DND-41 (cell line): ENCODE results near the gene RNF130.

ENCODE experiments used
- CTCF ChIP-seq: IDR thresholded peaks from 2 replicates; pipeline ENCODE4 v1.5.1; 2012; ENCODE audit warnings: borderline replicate concordance, low read length, moderate library complexity, mild to moderate bottlenecking; ENCODE audit not compliant: poor library complexity, severe bottlenecking; ENCODE audit errors: extremely low read depth
- EZH2 ChIP-seq: IDR thresholded peaks from 3 replicates; pipeline ENCODE4 v1.6.1; 2012; ENCODE audit warnings: borderline replicate concordance, low read depth, mild to moderate bottlenecking, moderate library complexity, low read length, inconsistent platforms; ENCODE audit not compliant: severe bottlenecking

GRCh38 chr5:180084638-180085561, 13.3 kb upstream of the RNF130 start:
- TF ChIP-seq CTCF (no peak), EZH2 (no peak)
